ENCODE measurements around the gene SLC35A2.
"Not testable (repeated sequence)": the region's sequence is repeated elsewhere in the genome, so short reads cannot be mapped to it uniquely, and the experiment has no call there.

The SLC35A2 gene

DNA sequence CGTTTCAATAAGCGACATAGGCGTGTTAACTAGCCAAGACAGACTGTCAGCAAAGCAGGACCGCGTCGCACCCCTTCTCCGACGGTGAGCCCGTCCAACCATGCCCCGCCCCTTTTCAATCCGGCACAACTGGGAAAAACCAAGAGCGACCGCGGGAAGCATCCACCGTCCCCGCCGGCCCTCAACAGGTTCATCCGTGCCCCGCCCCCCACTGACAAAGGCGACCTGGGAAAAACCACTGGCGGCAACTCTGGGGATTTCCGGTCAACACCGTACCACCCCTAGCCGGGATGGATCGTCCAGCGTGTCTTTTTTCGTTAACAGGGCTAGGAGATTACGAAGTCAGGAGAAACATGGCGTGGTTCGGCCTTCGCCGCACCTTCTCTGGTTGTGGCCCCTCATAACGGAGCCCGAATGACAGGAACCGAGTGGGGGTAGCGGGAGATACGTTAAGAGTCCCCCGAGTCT, 14.3 kb downstream of the SLC35A2 start:
- H3K27me3 ChIP-seq (ENCODE audit: control insufficient read depth, insufficient read depth, low read length) = no peaks in the 10 kb centered on the region
- peak overlapping the region; percentile 91 for H3K9ac ChIP-seq (ENCODE audit: low read length)
- peak overlapping the region; percentile 75 for H3K27ac ChIP-seq (ENCODE audit: low read length)
- H3K4me1 ChIP-seq (ENCODE audit: control insufficient read depth, low read depth, low read length) = no peaks in the 10 kb centered on the region
- H3K36me3 ChIP-seq (ENCODE audit: control insufficient read depth, low read depth, low read length) = peaks cover 22% of the 10 kb centered on the region
- peak overlapping the region; percentile 92 for H3K4me3 ChIP-seq (ENCODE audit: low read length)
- H3K9me3 ChIP-seq (ENCODE audit: control insufficient read depth, low read depth, low read length) = peaks cover 9% of the 10 kb centered on the region

DNA sequence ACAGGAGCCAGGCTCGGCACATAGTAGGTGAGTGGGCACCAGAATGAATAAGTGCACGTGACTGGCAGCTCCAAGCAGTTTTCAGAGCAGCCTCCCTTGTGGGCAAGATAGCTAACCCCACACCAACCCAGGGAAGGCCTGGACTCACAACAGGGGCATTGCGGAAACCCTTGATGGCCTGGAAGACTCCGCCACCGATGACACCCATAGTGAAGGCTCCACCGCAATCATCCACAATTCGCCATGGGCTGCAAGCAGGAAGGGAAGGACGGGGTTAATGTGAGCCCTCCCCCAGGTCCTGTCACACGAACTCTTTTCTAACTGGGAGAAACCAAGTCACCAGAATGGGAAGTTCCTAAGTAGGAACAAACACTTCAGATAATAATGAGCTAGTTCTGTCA, 14.8 kb downstream of the SLC35A2 start:
- peaks cover 22% of the 10 kb centered on the region for H3K36me3 ChIP-seq (ENCODE audit: control insufficient read depth, low read depth, low read length)
- H3K27ac ChIP-seq (ENCODE audit: low read length) = no peak overlapping the region
- H3K4me1 ChIP-seq (ENCODE audit: control insufficient read depth, low read depth, low read length) = no peaks in the 10 kb centered on the region
- peaks cover 9% of the 10 kb centered on the region for H3K9me3 ChIP-seq (ENCODE audit: control insufficient read depth, low read depth, low read length)
- peak overlapping the region; percentile 92 for H3K4me3 ChIP-seq (ENCODE audit: low read length)
- H3K27me3 ChIP-seq (ENCODE audit: control insufficient read depth, insufficient read depth, low read length) = no peaks in the 10 kb centered on the region
- peak overlapping the region; percentile 91 for H3K9ac ChIP-seq (ENCODE audit: low read length)

DNA sequence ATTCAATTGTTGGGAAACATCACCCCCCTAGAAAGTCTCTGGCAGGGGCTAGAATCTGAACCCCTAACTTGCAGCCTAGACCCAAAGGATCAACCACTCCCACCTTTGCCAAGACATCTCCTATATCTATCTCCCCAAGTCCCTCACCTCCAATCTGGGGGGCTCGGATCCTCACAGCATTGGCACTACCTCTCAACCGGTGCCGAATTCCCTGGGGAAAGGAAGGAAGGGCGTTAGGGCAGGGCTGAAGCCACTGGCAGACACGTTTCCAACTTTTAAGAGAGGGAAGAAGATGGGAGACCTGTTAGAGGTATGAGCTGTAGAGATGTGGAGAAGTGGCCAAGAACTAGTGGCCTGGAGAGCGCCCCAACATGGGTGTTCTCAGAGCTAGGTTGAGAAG, 16.6 kb downstream of the SLC35A2 start:
- H3K4me3 ChIP-seq (ENCODE audit: low read length) = no peak overlapping the region
- H3K9ac ChIP-seq (ENCODE audit: low read length) = no peak overlapping the region
- peaks cover 15% of the 10 kb centered on the region for H3K36me3 ChIP-seq (ENCODE audit: control insufficient read depth, low read depth, low read length)
- no peaks in the 10 kb centered on the region for H3K27me3 ChIP-seq (ENCODE audit: control insufficient read depth, insufficient read depth, low read length)
- H3K4me1 ChIP-seq (ENCODE audit: control insufficient read depth, low read depth, low read length) = no peaks in the 10 kb centered on the region
- peaks cover 9% of the 10 kb centered on the region for H3K9me3 ChIP-seq (ENCODE audit: control insufficient read depth, low read depth, low read length)
- no peak overlapping the region for H3K27ac ChIP-seq (ENCODE audit: low read length)

DNA sequence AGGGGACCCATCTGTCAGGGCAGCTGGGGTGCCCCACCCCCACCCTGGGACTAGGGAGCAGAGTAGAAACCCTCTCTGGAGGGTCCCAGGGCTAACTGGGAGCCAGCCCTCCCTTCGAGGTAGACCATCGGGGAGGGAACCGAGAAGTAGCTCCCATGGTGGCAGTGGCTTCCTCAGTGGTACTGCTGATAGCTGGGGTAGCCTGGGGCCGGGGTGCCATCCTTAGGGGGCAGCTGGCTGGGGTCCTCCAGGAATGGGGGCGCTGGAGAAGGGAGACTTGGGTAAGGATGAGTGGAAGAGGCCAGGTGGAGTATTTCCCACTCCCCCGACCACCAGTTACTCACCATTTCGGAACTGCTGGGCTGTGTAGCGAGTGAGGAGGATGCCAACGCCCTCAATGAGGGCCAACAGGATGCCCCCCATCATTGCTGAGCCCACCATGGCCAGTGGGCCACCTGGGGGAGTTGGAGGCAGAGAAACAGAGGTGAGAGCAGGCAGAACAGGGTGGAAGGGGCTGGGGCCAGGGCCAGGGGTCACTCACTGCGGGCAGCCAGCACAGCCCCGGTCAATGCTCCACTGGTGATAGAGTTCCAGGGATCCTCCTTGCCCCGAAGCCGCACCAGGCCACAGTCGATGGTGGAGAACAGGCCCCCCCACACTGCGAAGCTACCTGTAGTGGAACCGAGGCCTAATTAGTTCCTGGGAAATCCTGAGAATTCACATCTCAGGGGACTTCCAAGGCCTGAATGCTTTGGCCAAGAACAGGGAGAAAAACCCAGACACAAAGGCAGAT, 17.7 kb downstream of the SLC35A2 start:
- Histone ChIP-seq H3K36me3 (ENCODE audit: control insufficient read depth, low read depth, low read length) (peaks cover 10% of the 10 kb centered on the region), H3K4me3 (ENCODE audit: low read length) (no peak overlapping the region), H3K9me3 (ENCODE audit: control insufficient read depth, low read depth, low read length) (peaks cover 11% of the 10 kb centered on the region), H3K27me3 (ENCODE audit: control insufficient read depth, insufficient read depth, low read length) (no peaks in the 10 kb centered on the region), H3K27ac (ENCODE audit: low read length) (no peak overlapping the region), H3K4me1 (ENCODE audit: control insufficient read depth, low read depth, low read length) (no peaks in the 10 kb centered on the region), H3K9ac (ENCODE audit: low read length) (no peak overlapping the region)

DNA sequence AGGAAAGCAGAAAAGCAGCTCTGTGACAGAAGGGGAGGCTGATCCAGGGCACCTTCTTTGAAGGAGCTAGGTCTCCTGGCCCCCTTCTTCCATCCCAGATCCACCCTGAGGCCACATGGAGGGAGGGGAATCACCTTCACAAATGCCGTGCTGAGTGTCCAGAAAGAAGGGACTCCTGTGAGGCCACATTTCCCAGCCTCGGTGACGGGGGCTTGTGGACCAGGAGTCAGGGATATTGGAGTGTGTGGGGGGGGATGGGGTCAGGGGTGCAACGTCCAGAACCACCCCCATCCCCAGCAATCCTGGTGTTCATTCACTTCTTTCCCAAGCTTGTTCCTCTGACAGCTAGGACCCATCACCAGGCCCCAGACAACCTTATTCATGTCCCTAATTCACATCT, 18.6 kb downstream of the SLC35A2 start:
- H3K9me3 ChIP-seq (ENCODE audit: control insufficient read depth, low read depth, low read length) = peaks cover 8% of the 10 kb centered on the region
- H3K27me3 ChIP-seq (ENCODE audit: control insufficient read depth, insufficient read depth, low read length) = no peaks in the 10 kb centered on the region
- H3K36me3 ChIP-seq (ENCODE audit: control insufficient read depth, low read depth, low read length) = peaks cover 10% of the 10 kb centered on the region
- no peak overlapping the region for H3K9ac ChIP-seq (ENCODE audit: low read length)
- H3K27ac ChIP-seq (ENCODE audit: low read length) = no peak overlapping the region
- no peak overlapping the region for H3K4me3 ChIP-seq (ENCODE audit: low read length)
- H3K4me1 ChIP-seq (ENCODE audit: control insufficient read depth, low read depth, low read length) = no peaks in the 10 kb centered on the region

DNA sequence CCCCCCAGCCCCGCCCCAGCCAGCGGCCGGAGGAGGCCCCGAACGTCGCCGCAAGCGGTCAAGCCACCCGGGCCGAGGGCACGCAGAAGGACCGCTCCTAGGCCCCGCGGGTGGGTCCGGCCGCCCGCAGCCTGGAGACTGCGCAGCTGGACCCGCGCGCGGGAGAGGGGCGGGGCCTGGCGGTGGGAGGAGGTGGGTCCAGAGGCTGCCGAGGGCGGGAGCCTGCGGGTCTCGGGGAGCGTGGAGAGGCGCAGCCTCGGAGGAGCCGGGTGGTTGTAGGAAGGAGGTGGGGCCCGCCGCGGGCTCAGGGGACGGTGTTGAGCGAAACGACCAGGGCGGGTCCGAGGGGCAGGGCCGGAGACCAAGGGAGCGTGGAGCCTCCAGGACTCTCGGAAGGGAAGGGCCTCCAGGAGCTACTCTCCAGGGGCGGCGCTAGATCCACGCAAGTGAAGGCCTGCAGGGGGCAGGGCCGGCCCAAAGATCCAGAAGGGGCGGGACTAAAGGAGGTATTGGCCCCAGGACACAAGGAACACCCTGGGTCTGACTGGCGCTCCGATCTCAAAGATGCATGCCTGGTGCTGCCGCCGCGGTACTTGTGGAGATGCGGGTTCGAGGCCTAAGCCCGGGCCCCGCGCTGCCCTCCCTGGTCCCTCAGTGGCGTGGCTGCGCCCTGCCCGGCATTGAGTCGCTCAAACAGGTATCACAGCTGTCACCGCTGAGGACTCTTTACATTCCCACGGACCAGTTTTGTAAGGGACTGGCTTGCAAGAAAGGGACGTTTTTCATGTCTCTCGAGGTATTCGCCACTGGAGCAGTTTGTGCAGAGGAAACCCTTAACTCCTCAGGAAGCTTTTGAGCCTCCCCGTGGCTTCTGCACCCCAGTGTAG, 19.8 kb downstream of the SLC35A2 start:
- Histone ChIP-seq H3K4me3 (ENCODE audit: low read length) (peak overlapping the region; percentile 59), H3K4me1 (ENCODE audit: control insufficient read depth, low read depth, low read length) (no peaks in the 10 kb centered on the region), H3K27me3 (ENCODE audit: control insufficient read depth, insufficient read depth, low read length) (no peaks in the 10 kb centered on the region), H3K27ac (ENCODE audit: low read length) (no peak overlapping the region), H3K36me3 (ENCODE audit: control insufficient read depth, low read depth, low read length) (peaks cover 10% of the 10 kb centered on the region), H3K9me3 (ENCODE audit: control insufficient read depth, low read depth, low read length) (peaks cover 8% of the 10 kb centered on the region), H3K9ac (ENCODE audit: low read length) (no peak overlapping the region)

DNA sequence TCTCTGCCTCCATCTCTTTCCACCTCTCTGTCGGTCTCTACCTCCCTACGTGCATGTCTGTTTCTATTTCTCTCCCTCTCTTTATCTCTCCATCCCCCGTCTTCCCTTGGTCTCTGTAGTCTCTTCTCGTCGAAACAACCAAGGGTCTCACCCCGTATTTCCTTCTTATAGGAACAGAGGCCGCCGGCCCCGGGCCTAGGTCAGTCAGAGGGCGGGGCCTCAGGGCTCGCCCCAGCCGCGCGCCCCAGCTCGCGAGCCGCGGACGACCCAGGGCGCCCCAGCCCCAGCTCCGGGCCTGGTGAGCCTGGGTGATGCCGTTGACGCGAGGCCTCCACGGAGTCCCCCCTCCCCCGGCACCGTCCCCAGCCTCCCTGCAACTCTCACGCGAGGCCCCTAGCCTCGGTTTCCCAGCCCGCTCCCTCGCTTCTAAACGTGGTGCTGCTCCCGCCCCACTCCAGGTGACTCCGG, 20.5 kb downstream of the SLC35A2 start:
- Histone ChIP-seq H3K9me3 (ENCODE audit: control insufficient read depth, low read depth, low read length) (peaks cover 8% of the 10 kb centered on the region), H3K27me3 (ENCODE audit: control insufficient read depth, insufficient read depth, low read length) (no peaks in the 10 kb centered on the region), H3K4me1 (ENCODE audit: control insufficient read depth, low read depth, low read length) (no peaks in the 10 kb centered on the region), H3K4me3 (ENCODE audit: low read length) (peak overlapping the region; percentile 59), H3K36me3 (ENCODE audit: control insufficient read depth, low read depth, low read length) (peaks cover 10% of the 10 kb centered on the region), H3K27ac (ENCODE audit: low read length) (no peak overlapping the region), H3K9ac (ENCODE audit: low read length) (no peak overlapping the region)

DNA sequence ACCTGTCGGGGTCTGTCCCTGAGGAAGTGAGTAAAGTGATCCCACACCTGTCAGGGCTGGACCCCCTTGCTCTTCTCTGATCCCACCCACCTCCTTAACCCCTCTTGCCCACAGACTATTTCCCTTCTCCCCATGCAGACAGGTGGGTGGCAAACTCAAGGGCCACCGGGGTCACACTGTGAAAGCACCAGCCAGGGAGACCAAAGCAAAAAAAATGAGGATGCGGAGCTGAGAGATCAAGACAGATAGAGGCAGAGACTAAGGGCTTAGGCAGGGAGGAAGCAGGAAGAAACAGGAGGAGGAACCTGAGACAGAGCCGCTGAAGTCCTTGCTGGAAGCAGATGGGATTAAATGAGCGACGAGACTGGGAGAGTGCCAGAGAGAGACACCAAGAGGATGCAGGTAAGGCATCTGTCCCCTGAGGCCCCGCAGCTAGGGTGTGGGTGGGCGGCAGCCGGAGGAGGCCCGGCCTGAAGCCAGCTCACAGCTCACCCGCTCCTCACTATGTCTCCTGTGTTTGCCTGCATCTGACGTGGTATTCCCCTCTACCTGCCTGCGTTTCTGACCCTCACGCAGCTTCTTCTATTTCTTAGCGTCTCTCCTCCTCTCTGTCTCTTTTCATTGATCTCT, 21.0 kb downstream of the SLC35A2 start:
- no peaks in the 10 kb centered on the region for H3K4me1 ChIP-seq (ENCODE audit: control insufficient read depth, low read depth, low read length)
- H3K36me3 ChIP-seq (ENCODE audit: control insufficient read depth, low read depth, low read length) = peaks cover 10% of the 10 kb centered on the region
- peak overlapping the region; percentile 59 for H3K4me3 ChIP-seq (ENCODE audit: low read length)
- no peak overlapping the region for H3K9ac ChIP-seq (ENCODE audit: low read length)
- H3K27ac ChIP-seq (ENCODE audit: low read length) = no peak overlapping the region
- H3K9me3 ChIP-seq (ENCODE audit: control insufficient read depth, low read depth, low read length) = peaks cover 8% of the 10 kb centered on the region
- no peaks in the 10 kb centered on the region for H3K27me3 ChIP-seq (ENCODE audit: control insufficient read depth, insufficient read depth, low read length)

DNA sequence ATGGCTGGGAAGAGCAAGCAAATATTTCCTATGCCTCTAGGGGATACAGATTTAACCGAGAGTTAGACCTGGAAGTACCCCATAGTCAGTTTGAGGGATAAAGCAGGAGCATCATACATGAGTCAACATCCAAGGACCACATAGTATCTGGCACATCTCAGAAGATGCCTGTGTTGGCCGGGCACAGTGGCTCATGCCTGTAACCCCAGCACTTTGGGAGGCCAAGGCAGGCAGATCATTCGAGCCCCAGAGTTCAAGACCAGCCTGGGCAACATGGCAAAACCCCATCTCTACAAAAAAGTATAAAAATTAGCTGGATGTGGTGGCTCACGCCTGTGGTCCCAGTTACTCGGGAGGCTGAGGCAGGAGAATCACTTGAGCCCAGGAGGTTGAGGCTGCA, 24.9 kb downstream of the SLC35A2 start:
- not testable (repeated sequence) for H3K9me3 ChIP-seq (ENCODE audit: control insufficient read depth, low read depth, low read length); H3K9ac ChIP-seq (ENCODE audit: low read length); H3K4me1 ChIP-seq (ENCODE audit: control insufficient read depth, low read depth, low read length)

DNA sequence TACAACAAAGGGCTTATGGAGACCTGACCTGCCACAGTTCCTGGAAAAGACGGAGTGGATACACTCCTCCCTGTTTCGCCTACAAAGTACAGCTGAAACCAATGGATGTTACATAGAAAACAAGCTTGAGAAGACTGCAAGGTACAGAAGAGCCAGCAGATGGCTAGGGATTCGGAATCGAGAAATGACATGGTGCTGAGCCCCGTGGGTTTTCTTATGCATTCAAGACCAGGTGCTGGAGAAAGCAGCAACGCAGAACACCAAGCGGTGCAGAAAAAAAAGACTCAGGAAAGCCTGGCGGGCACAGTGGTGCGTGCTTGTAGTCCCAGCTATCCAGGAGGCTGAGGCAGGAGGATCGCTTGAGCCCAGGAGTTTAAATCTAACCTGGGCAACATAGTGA, 27.7 kb downstream of the SLC35A2 start:
- Histone ChIP-seq H3K27me3 (ENCODE audit: control insufficient read depth, insufficient read depth, low read length) (no peaks in the 10 kb centered on the region), H3K9me3 (ENCODE audit: control insufficient read depth, low read depth, low read length) (peaks cover 2% of the 10 kb centered on the region), H3K27ac (ENCODE audit: low read length) (no peak overlapping the region), H3K36me3 (ENCODE audit: control insufficient read depth, low read depth, low read length) (no peaks in the 10 kb centered on the region), H3K4me1 (ENCODE audit: control insufficient read depth, low read depth, low read length) (no peaks in the 10 kb centered on the region), H3K4me3 (ENCODE audit: low read length) (no peak overlapping the region), H3K9ac (ENCODE audit: low read length) (no peak overlapping the region)

More for the DNA sequence above, 24.9 kb downstream of the SLC35A2 start:
- not testable (repeated sequence) for H3K4me3 ChIP-seq (ENCODE audit: low read length); H3K27ac ChIP-seq (ENCODE audit: low read length); H3K27me3 ChIP-seq (ENCODE audit: control insufficient read depth, insufficient read depth, low read length); H3K36me3 ChIP-seq (ENCODE audit: control insufficient read depth, low read depth, low read length)

DNA sequence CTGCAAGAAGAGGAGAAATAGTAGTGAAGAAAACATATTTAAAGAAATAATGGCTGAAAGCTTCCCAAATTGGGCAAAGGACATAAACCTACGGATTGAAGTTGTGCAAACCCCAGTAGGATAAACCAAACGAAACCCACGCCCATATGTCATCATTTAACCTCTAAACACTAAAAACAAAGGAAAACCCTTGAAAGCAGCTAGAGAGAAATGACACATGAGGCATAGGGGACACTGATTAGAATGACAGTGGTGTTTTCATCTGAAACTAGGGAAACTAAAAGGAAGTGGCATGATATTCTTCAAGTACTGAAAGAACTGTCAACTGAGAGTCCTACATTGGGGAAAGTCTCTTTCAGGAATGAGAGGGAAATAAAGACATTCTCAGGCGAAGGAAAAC, 34.5 kb downstream of the SLC35A2 start:
- not testable (repeated sequence) for H3K4me1 ChIP-seq (ENCODE audit: control insufficient read depth, low read depth, low read length); H3K27ac ChIP-seq (ENCODE audit: low read length); H3K9me3 ChIP-seq (ENCODE audit: control insufficient read depth, low read depth, low read length); H3K27me3 ChIP-seq (ENCODE audit: control insufficient read depth, insufficient read depth, low read length); H3K9ac ChIP-seq (ENCODE audit: low read length); H3K4me3 ChIP-seq (ENCODE audit: low read length); H3K36me3 ChIP-seq (ENCODE audit: control insufficient read depth, low read depth, low read length)

Data from iPS-18a (cell line).